Naive thymus-derived CD4-positive, alpha-beta T cell (primary cell): ENCODE measurements around the gene CCDC136. TPM values are rescaled to one million over a fixed set of nuclear protein-coding genes. Genes with fewer than 3 reads are reported as not detected.

Experiments
- ATAC-seq: fragments of 150-1000 bp; cut with Tn5 transposase; 2 replicates; pipeline ENCODE4 v1.10.0; 2021; ENCODE audit warnings: mild to moderate bottlenecking, moderate library complexity
- CTCF ChIA-PET: fragments of 350-600 bp; sonication (Branson Sonifier 250); formaldehyde crosslinking; loops from one replicate; lab custom pipeline; 2021; ENCODE audit warnings: antibody characterized with exemption; lab: Charles Lee
- POLR2A ChIA-PET: fragments of 350-600 bp; sonication (Branson Sonifier 250); formaldehyde crosslinking; loops from one replicate; lab custom pipeline; 2021; ENCODE audit warnings: antibody characterized with exemption, inconsistent platforms; lab: Charles Lee
- DNase-seq, 9 donors: peaks; one replicate each; pipeline versions ENCODE4 v3.0.0 to v3.0.0-alpha.2; 2020 to 2022; ENCODE audit warnings: mixed read lengths in 1 of 9
- H3K27ac ChIP-seq: one replicate; pipeline ENCODE4 v1.7.0; 2013; ENCODE audit warnings: mild to moderate bottlenecking, low read depth, low read length, moderate library complexity
- H3K27me3 ChIP-seq, 2 donors: one replicate each; pipeline ENCODE4 v1.7.0; 2013; ENCODE audit warnings: low read length in 2 of 2, mild to moderate bottlenecking in 2 of 2, moderate library complexity in 2 of 2; ENCODE audit not compliant: control insufficient read depth in 2 of 2, insufficient read depth in 2 of 2
- H3K36me3 ChIP-seq, 3 experiments: 1 replicate in 2 of 3; 2 replicates in 1 of 3; pipeline ENCODE4 v1.7.0; 2013; ENCODE audit warnings: low read length in 3 of 3, mild to moderate bottlenecking in 3 of 3, moderate library complexity in 1 of 3; ENCODE audit not compliant: insufficient read depth in 3 of 3, control insufficient read depth in 2 of 3
- H3K4me1 ChIP-seq, 2 donors: one replicate each; pipeline ENCODE4 v1.7.0; 2013; ENCODE audit warnings: low read length in 2 of 2, mild to moderate bottlenecking in 2 of 2, moderate library complexity in 1 of 2; ENCODE audit not compliant: control insufficient read depth in 2 of 2, insufficient read depth in 2 of 2
- H3K4me3 ChIP-seq: 2 replicates; pipeline ENCODE4 v1.7.0; 2013; ENCODE audit warnings: mild to moderate bottlenecking, low read length
- H3K9me3 ChIP-seq, 3 experiments: 1 replicate in 2 of 3; 2 replicates in 1 of 3; pipeline ENCODE4 v1.7.0; 2013; ENCODE audit warnings: low read length in 3 of 3; ENCODE audit not compliant: control insufficient read depth in 2 of 3
- H3K27ac Mint-ChIP-seq, 9 donors: one replicate each; pipeline ENCODE4 v1.8.0; 2020 to 2022; ENCODE audit warnings: mixed read lengths in 9 of 9, mild to moderate bottlenecking in 8 of 9, moderate library complexity in 5 of 9, inconsistent platforms in 2 of 9
- H3K27me3 Mint-ChIP-seq, 5 donors: one replicate each; pipeline ENCODE4 v1.8.0; 2021 to 2022; ENCODE audit warnings: mixed read lengths in 5 of 5, mild to moderate bottlenecking in 1 of 5
- H3K36me3 Mint-ChIP-seq, 5 donors: one replicate each; pipeline ENCODE4 v1.8.0; 2020 to 2022; ENCODE audit warnings: mixed read lengths in 5 of 5, mild to moderate bottlenecking in 3 of 5, inconsistent platforms in 1 of 5
- H3K4me1 Mint-ChIP-seq, 7 donors: one replicate each; pipeline ENCODE4 v1.8.0; 2020 to 2022; ENCODE audit warnings: mixed read lengths in 7 of 7, mild to moderate bottlenecking in 3 of 7, inconsistent platforms in 1 of 7
- H3K4me3 Mint-ChIP-seq, 10 donors: one replicate each; pipeline ENCODE4 v1.8.0; 2020 to 2022; ENCODE audit warnings: mild to moderate bottlenecking in 10 of 10, mixed read lengths in 10 of 10, moderate library complexity in 6 of 10, inconsistent platforms in 2 of 10
- H3K9me3 Mint-ChIP-seq, 11 donors: one replicate each; pipeline ENCODE4 v1.8.0; 2020 to 2022; ENCODE audit warnings: mixed read lengths in 11 of 11, mild to moderate bottlenecking in 4 of 11, inconsistent platforms in 1 of 11, moderate library complexity in 1 of 11
- intact Hi-C, 2 donors: fragments of 100-400 bp; cut with micrococcal nuclease; formaldehyde crosslinking; loops; one replicate each; pipeline ENCODE4 v1.15.1; 2023
- polyA plus RNA-seq, 2 donors: library from polyadenylated mRNA; unstranded; fragments of 300-500 nt; fragmentation: Illumina TruSeq; gene quantifications; one replicate each; pipeline ENCODE4 v1.2.3, GENCODE V29; 2021
- total RNA-seq, 6 experiments: library from RNA in 5 of 6; stranded (reverse) in 5 of 6; gene quantifications; 1 replicate in 5 of 6; 2 replicates in 1 of 6; pipeline ENCODE4 v1.2.3 and lab custom pipeline; 2021 to 2026

The CCDC136 gene
- total RNA-seq (10 to 100 TPM in 1 of 5 experiments, 1 to 10 TPM in 4; 6.7 to 14.0 (median 9.6) TPM), polyA plus RNA-seq (1 to 10 TPM in 1 of 2 donors, under 1 TPM in 1; 0.70 to 1.6 TPM), total RNA-seq (lab: John Stamatoyannopoulos, UW) (9.8 reads per million, percentile 35 among the genes with 10 or more reads in this experiment)

DNA sequence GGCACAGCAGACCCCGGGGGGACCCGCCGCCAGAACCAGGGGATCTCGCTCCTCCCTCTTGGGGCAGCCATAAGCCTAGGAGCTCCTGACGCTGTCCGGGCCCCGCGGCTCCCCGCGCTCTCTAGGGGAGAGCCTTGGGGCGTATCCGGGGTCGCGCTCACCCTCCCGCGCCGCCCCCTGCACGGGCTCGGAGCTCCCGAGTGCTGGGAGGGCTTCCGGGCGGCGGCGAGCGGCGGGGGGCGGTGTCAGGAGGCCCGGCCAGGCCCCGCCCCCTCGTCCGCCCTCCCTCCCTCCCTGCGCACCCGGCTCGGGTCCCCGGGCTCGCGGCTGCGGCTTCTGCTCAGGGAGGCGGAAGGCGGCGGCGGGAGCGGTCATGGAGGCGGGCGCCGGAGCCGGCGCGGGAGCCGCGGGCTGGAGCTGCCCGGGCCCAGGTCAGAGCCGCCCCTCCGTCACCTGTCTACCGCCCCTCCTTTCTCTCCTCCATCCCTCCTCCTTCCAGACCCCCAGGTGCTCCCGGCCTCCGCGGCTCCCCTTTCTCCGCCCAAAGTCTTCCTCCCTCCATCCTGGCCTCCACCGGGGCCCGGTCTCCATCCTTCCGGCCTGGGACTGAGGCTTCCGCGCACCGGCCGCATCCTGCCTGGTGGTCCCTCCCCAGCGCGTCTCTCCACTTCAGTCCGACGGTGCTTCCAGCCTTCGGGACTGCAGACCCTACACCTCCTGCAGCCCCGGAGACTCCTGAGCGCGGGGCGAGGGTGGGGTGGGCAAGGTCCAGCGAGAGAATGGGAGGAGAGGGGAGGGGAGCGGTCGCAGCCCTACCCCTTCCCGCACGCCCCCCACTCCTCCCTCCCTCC is at the start of gene CCDC136:
Gene CCDC136 (plus strand): TSS at position 848 of the 851 bp plus-strand sequence. CDS start 444 bp downstream, outside the sequence.
- Histone ChIP-seq H3K27me3 (no peaks in the 10 kb centered on the region), H3K4me1 (peaks cover 0 to 3% of the 10 kb centered on the region in 2 donors), H3K27ac (peak within 1 kb of the TSS; percentile 68), H3K4me3 (peak within 1 kb of the TSS; percentile 64), H3K9me3 (no peaks in the 10 kb centered on the region), H3K36me3 (peaks cover 0 to 3% (median 0%) of the 10 kb centered on the region in 3 experiments)
- ChIA-PET CTCF (no interaction called here), POLR2A (interaction anchor here (0.6 to 1.1 kb wide), 4 partner anchors 10 to 72 kb away, joined by 4 read pairs; partner anchors contain the start of genes ATP6V1F and CALU)
- intact Hi-C loops: loop anchor here (1.0 to 5.0 kb wide), 4 partner anchors 51 to 71 kb away; partner anchors contain the start of genes ATP6V1F (in 2 of the 2) and CALU (in 2 of the 2)
- peak; percentile 95 for ATAC-seq
- Mint-ChIP-seq H3K9me3 (no peaks in the 10 kb centered on the region), H3K27ac (peak within 1 kb of the TSS in 5 of 9 donors; percentile 19 to 80 (median 56)), H3K27me3 (peaks cover 0 to 36% (median 0%) of the 10 kb centered on the region in 5 donors), H3K4me3 (peak within 1 kb of the TSS; percentile 62 to 90 (median 80)), H3K4me1 (peaks cover 6 to 29% (median 12%) of the 10 kb centered on the region in 7 donors), H3K36me3 (peaks cover 0 to 8% (median 0%) of the 10 kb centered on the region in 5 donors)
- peak; percentile 67 to 82 (median 76) for DNase-seq

DNA sequence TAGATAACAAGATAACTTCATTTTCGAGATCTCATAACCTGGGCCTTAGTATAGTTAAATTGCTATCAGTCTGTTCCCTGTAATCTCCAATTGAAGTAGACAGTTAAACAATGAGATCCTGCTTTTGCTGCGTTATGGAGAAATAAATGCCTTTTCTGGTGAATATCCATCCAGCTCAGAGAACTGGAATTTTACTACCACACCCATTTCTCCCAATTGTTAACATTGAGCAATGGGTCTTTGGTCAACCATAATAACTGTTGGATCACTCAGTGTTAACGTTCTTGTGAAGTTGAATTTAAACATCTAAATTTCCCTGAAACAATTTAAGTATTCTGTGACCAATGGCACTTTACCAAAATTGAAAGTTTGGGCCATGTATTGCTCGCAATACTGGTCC is 49.6 kb upstream of the CCDC136 start:
- Histone ChIP-seq H3K27ac (no peak overlapping the region), H3K4me3 (no peak overlapping the region), H3K36me3 (peaks cover 0 to 3% (median 0%) of the 10 kb centered on the region in 3 experiments), H3K4me1 (peaks cover 13% of the 10 kb centered on the region in 2 donors), H3K27me3 (no peaks in the 10 kb centered on the region), H3K9me3 (no peaks in the 10 kb centered on the region)
- DNase-seq (no peak), ATAC-seq (no peak)
- POLR2A ChIA-PET: no interaction called here
- H3K27ac Mint-ChIP-seq: peak overlapping the region in 3 of 9 donors; percentile 2 to 28 (median 17)
- CTCF ChIA-PET: no interaction called here
- H3K4me1 Mint-ChIP-seq: peaks cover 26 to 67% (median 60%) of the 10 kb centered on the region in 7 donors
- H3K9me3 Mint-ChIP-seq: no peaks in the 10 kb centered on the region
- H3K4me3 Mint-ChIP-seq: peak overlapping the region in 1 of 10 donors; percentile 2
- no peaks in the 10 kb centered on the region for H3K27me3 Mint-ChIP-seq
- H3K36me3 Mint-ChIP-seq: peaks cover 0 to 5% (median under 1%) of the 10 kb centered on the region in 5 donors
- intact Hi-C loops: no loop called here

- no peaks in the 10 kb centered on the region for H3K9me3 ChIP-seq
- DNase-seq (no peak), ATAC-seq (no peak)
- no peak overlapping the region for H3K27ac ChIP-seq
- Mint-ChIP-seq H3K4me1 (peaks cover 25 to 68% (median 62%) of the 10 kb centered on the region in 7 donors), H3K9me3 (no peaks in the 10 kb centered on the region), H3K27me3 (no peaks in the 10 kb centered on the region), H3K36me3 (peaks cover 0 to 10% (median 4%) of the 10 kb centered on the region in 5 donors), H3K27ac (no peak overlapping the region), H3K4me3 (no peak overlapping the region)
- H3K4me1 ChIP-seq: peaks cover 13% of the 10 kb centered on the region in 2 donors
- H3K4me3 ChIP-seq: no peak overlapping the region
- H3K27me3 ChIP-seq: no peaks in the 10 kb centered on the region
- POLR2A ChIA-PET: no interaction called here
- intact Hi-C loops: no loop called here
- H3K36me3 ChIP-seq: peaks cover 0 to 3% (median 0%) of the 10 kb centered on the region in 3 experiments
- CTCF ChIA-PET: interaction anchor here (0.9 kb wide), 1 partner anchor 8 kb away, joined by 3 read pairs; no protein-coding TSS in a partner anchor
These were observed 48.5 kb upstream of the CCDC136 start for GRCh38 chr7:128743112-128743772.

- H3K27me3 ChIP-seq: no peaks in the 10 kb centered on the region
- H3K36me3 ChIP-seq: peaks cover 0 to 13% (median 7%) of the 10 kb centered on the region in 3 experiments
- intact Hi-C loops: no loop called here
- H3K4me3 ChIP-seq: no peak overlapping the region
- peaks cover 19 to 63% (median 58%) of the 10 kb centered on the region in 7 donors for H3K4me1 Mint-ChIP-seq
- peaks cover 7 to 13% of the 10 kb centered on the region in 2 donors for H3K4me1 ChIP-seq
- no peaks in the 10 kb centered on the region for H3K9me3 ChIP-seq
- H3K27me3 Mint-ChIP-seq: no peaks in the 10 kb centered on the region
- DNase-seq: no peak
- peak overlapping the region in 1 of 10 donors; percentile 3 for H3K4me3 Mint-ChIP-seq
- peaks cover 0 to 21% (median 5%) of the 10 kb centered on the region in 5 donors for H3K36me3 Mint-ChIP-seq
- no peaks in the 10 kb centered on the region for H3K9me3 Mint-ChIP-seq
- ATAC-seq: no peak
- CTCF ChIA-PET: no interaction called here
- no peak overlapping the region for H3K27ac ChIP-seq
- POLR2A ChIA-PET: no interaction called here
- H3K27ac Mint-ChIP-seq: peak overlapping the region in 1 of 9 donors; percentile 9
These were observed 47.3 kb upstream of the CCDC136 start for GRCh38 chr7:128744366-128744905.

DNA sequence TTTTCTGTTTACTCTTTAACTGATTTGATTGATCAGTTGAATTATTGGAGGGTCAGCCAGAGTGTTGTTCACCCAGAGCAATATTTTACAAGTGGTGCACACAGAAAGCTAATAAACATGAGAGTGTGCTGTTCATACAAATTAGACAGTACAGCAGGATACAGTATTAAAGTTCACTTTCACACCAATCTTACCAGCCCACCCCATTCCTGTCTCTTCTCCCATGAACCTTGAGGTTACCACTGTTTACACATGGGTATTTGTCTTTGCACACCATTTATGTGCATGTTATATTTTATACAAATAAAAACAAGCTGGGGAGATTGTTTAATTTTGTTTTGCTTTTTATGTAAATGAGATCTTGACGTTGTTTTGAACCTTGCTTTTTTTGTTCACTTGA is 46.1 kb upstream of the CCDC136 start:
- DNase-seq (no peak), ATAC-seq (no peak)
- POLR2A ChIA-PET: no interaction called here
- Histone ChIP-seq H3K27me3 (no peaks in the 10 kb centered on the region), H3K27ac (no peak overlapping the region), H3K4me3 (no peak overlapping the region), H3K4me1 (peaks cover 0 to 7% of the 10 kb centered on the region in 2 donors), H3K36me3 (peaks cover 0 to 24% (median 7%) of the 10 kb centered on the region in 3 experiments), H3K9me3 (no peaks in the 10 kb centered on the region)
- Mint-ChIP-seq H3K27ac (peak overlapping the region in 1 of 9 donors; percentile 16), H3K36me3 (peaks cover 0 to 29% (median 8%) of the 10 kb centered on the region in 5 donors), H3K27me3 (no peaks in the 10 kb centered on the region), H3K4me1 (peaks cover 14 to 51% (median 46%) of the 10 kb centered on the region in 7 donors), H3K9me3 (no peaks in the 10 kb centered on the region), H3K4me3 (no peak overlapping the region)
- intact Hi-C loops: no loop called here
- CTCF ChIA-PET: interaction anchor here (0.7 to 0.8 kb wide), 2 partner anchors 75 to 138 kb away, joined by 4 to 5 read pairs; no protein-coding TSS in a partner anchor
